Endodermal cell (in vitro differentiated cells): Measurements from ENCODE around the gene RPS6KB2. TPM values are rescaled to one million over a fixed set of nuclear protein-coding genes. Genes with fewer than 3 reads are reported as not detected.
"Not testable (repeated sequence)": the region's sequence is repeated elsewhere in the genome, so short reads cannot be mapped to it uniquely, and the experiment has no call there.

ENCODE experiments used
- DNase-seq: peaks from one replicate; pipeline ENCODE4 v3.0.0-alpha.2; 2017
- H3K27ac ChIP-seq: 2 replicates; pipeline ENCODE4 v1.5.1; 2013; ENCODE audit warnings: mild to moderate bottlenecking, low read depth, low read length, moderate library complexity
- H3K27me3 ChIP-seq: 2 replicates; pipeline ENCODE4 v1.6.1; 2013; ENCODE audit warnings: mild to moderate bottlenecking, low read length, moderate library complexity; ENCODE audit not compliant: insufficient read depth, control insufficient read depth, poor library complexity, severe bottlenecking
- H3K36me3 ChIP-seq: 2 replicates; pipeline ENCODE4 v1.7.0; 2013; ENCODE audit warnings: mild to moderate bottlenecking, low read length, moderate library complexity; ENCODE audit not compliant: control insufficient read depth, insufficient read depth
- H3K4me1 ChIP-seq: one replicate; pipeline ENCODE4 v1.7.0; 2013; ENCODE audit warnings: low read length; ENCODE audit not compliant: control insufficient read depth, insufficient read depth
- H3K4me3 ChIP-seq: 2 replicates; pipeline ENCODE4 v1.5.1; 2013; ENCODE audit warnings: mild to moderate bottlenecking, low read length, moderate library complexity
- H3K9ac ChIP-seq: 2 replicates; pipeline ENCODE4 v1.6.1; 2013; ENCODE audit warnings: mild to moderate bottlenecking, low read length, moderate library complexity; ENCODE audit not compliant: poor library complexity, severe bottlenecking; ENCODE audit errors: extremely low read depth
- H3K9me3 ChIP-seq: 2 replicates; pipeline ENCODE4 v1.6.1; 2013; ENCODE audit warnings: mild to moderate bottlenecking, low read length, moderate library complexity; ENCODE audit not compliant: control insufficient read depth
- H3K27ac Mint-ChIP-seq: 2 replicates; pipeline ENCODE4 v1.8.0; 2020; ENCODE audit warnings: mixed read lengths
- H3K27me3 Mint-ChIP-seq: 2 replicates; pipeline ENCODE4 v1.8.0; 2021; ENCODE audit warnings: mild to moderate bottlenecking, mixed read lengths; ENCODE audit not compliant: insufficient read depth
- H3K36me3 Mint-ChIP-seq: 2 replicates; pipeline ENCODE4 v1.8.0; 2020; ENCODE audit warnings: low read depth, mixed read lengths
- H3K4me1 Mint-ChIP-seq: 2 replicates; pipeline ENCODE4 v1.8.0; 2020; ENCODE audit warnings: mixed read lengths
- H3K4me3 Mint-ChIP-seq: 2 replicates; pipeline ENCODE4 v1.8.0; 2020; ENCODE audit warnings: mild to moderate bottlenecking, moderate library complexity, mixed read lengths
- H3K9me3 Mint-ChIP-seq: 2 replicates; pipeline ENCODE4 v1.8.0; 2020; ENCODE audit warnings: mild to moderate bottlenecking, mixed read lengths
- CTCF ChIP-seq: fragments of 200-600 bp; sonication (generic); conservative IDR thresholded peaks from 2 replicates; pipeline ENCODE4 v1.5.0; 2021; ENCODE audit warnings: antibody characterized with exemption, mild to moderate bottlenecking
- WGBS, 2 experiments: methylation state at CpG; one replicate each; pipeline versions ENCODE4 v1.1.5 to v1.1.7; 2013; ENCODE audit warnings: missing lambda C conversion rate in 2 of 2, mixed read lengths in 1 of 2; ENCODE audit not compliant: insufficient coverage in 1 of 2, insufficient read length in 1 of 2; 5-methylcytosine and 5-hydroxymethylcytosine counted together
- total RNA-seq, 2 donors: library from RNA; stranded (reverse); fragmentation: NEBNext Ultra II Directional in 1 of 2; extraction: Animal tissue kit (Norgen Biotek cat#: 25700) in 1 of 2; gene quantifications; 2 replicates in 1 of 2; 3 replicates in 1 of 2; pipeline ENCODE4 v1.2.1, GENCODE V29; 2021

Gene RPS6KB2
- total RNA-seq, 2 donors from 2014 or later = 47.0 to 51.8 TPM

GRCh38 chr11:67464411-67465188 is 36.3 kb downstream of the RPS6KB2 start:
- Mint-ChIP-seq H3K4me1 (peaks cover 9% of the 10 kb centered on the region), H3K27me3 (peaks cover 2% of the 10 kb centered on the region), H3K36me3 (peaks cover 4% of the 10 kb centered on the region), H3K9me3 (no peaks in the 10 kb centered on the region), H3K27ac (peak overlapping the region; percentile 91), H3K4me3 (peak overlapping the region; percentile 74)
- Histone ChIP-seq H3K9me3 (no peaks in the 10 kb centered on the region), H3K27me3 (no peaks in the 10 kb centered on the region), H3K9ac (peak overlapping the region; percentile 83), H3K4me1 (no peaks in the 10 kb centered on the region), H3K27ac (peak overlapping the region; percentile 70), H3K36me3 (no peaks in the 10 kb centered on the region), H3K4me3 (peak overlapping the region; percentile 92)
- TF ChIP-seq CTCF = no peak
- WGBS, 2 experiments = 16 to 69% methylated on average over 10 to 55 of the region's 56 CpGs
- DNase-seq = peak; percentile 98

GRCh38 chr11:67465189-67465510 is 36.9 kb downstream of the RPS6KB2 start:
- Histone ChIP-seq H3K9ac (peak overlapping the region; percentile 83), H3K36me3 (no peaks in the 10 kb centered on the region), H3K4me1 (no peaks in the 10 kb centered on the region), H3K27me3 (no peaks in the 10 kb centered on the region), H3K9me3 (no peaks in the 10 kb centered on the region), H3K27ac (peak overlapping the region; percentile 70), H3K4me3 (peak overlapping the region; percentile 92)
- Mint-ChIP-seq H3K9me3 (no peaks in the 10 kb centered on the region), H3K36me3 (peaks cover 4% of the 10 kb centered on the region), H3K4me3 (peak overlapping the region; percentile 74), H3K27me3 (peaks cover 2% of the 10 kb centered on the region), H3K4me1 (peaks cover 9% of the 10 kb centered on the region), H3K27ac (peak overlapping the region; percentile 91)
- no peak for TF ChIP-seq CTCF
- WGBS, 2 experiments = 59 to 61% methylated on average over 3 of the region's 3 CpGs
- DNase-seq = no peak

DNA sequence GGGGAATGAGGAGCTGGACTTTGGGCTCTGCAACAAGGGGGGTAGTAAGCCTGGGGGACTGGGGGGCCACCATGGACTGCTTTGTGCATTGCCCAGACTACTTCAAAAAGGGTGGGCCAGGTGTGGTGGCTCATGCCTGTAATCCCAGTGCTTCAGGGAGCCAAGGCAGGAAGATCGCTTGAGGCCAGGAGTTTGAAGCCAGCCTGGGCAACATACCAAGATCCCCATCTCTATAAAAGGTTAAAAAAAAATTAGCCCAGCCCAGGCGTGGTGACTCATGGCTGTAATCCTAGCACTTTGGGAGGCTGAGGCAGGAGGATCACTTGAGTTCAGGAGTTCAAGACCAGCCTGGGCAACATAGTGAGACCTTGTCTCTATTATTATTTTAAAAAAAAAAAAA is 37.2 kb downstream of the RPS6KB2 start:
- H3K36me3 Mint-ChIP-seq, H3K36me3 ChIP-seq, H3K27me3 ChIP-seq, H3K9me3 ChIP-seq, H3K27me3 Mint-ChIP-seq, H3K9me3 Mint-ChIP-seq, H3K27ac ChIP-seq, DNase-seq, H3K4me1 Mint-ChIP-seq, H3K4me1 ChIP-seq: not testable (repeated sequence)
- WGBS, 2 experiments = 98 to 100% methylated on average over 1 to 2 of the region's 2 CpGs
- Mint-ChIP-seq H3K4me3 (peak overlapping the region; percentile 74), H3K27ac (peak overlapping the region; percentile 91)
- Histone ChIP-seq H3K4me3 (peak overlapping the region; percentile 92), H3K9ac (peak overlapping the region; percentile 83)
